Hepatocyte (in vitro differentiated cells): ENCODE measurements around the gene TENM4. TPM values are rescaled to one million over a fixed set of nuclear protein-coding genes. Genes with fewer than 3 reads are reported as not detected.

Source experiments
- DNase-seq: peaks from one replicate; pipeline ENCODE4 v3.0.0-alpha.2; 2016; ENCODE audit warnings: low spot score
- H2AFZ ChIP-seq: fragments of 200-600 bp; sonication (generic); 2 replicates; pipeline ENCODE4 v1.6.0; 2016; ENCODE audit warnings: antibody characterized with exemption, mild to moderate bottlenecking
- H3K27ac ChIP-seq: fragments of 200-600 bp; sonication (generic); 2 replicates; pipeline ENCODE4 v1.5.1; 2016; ENCODE audit warnings: mild to moderate bottlenecking
- H3K27me3 ChIP-seq: fragments of 200-600 bp; sonication (generic); 2 replicates; pipeline ENCODE4 v1.6.1; 2016
- H3K36me3 ChIP-seq: fragments of 200-600 bp; sonication (generic); replicated peaks from 2 replicates; pipeline ENCODE4 v1.5.1; 2016; ENCODE audit warnings: low read depth; ENCODE audit not compliant: insufficient read depth
- H3K4me1 ChIP-seq: fragments of 200-600 bp; sonication (generic); 2 replicates; pipeline ENCODE4 v1.5.1; 2016; ENCODE audit warnings: mild to moderate bottlenecking, moderate library complexity; ENCODE audit not compliant: insufficient read depth
- H3K4me2 ChIP-seq: fragments of 200-600 bp; sonication (generic); 2 replicates; pipeline ENCODE4 v1.6.0; 2016
- H3K4me3 ChIP-seq: fragments of 200-600 bp; sonication (generic); 2 replicates; pipeline ENCODE4 v1.5.1; 2016; ENCODE audit warnings: mild to moderate bottlenecking
- H3K79me2 ChIP-seq: fragments of 200-600 bp; sonication (generic); 2 replicates; pipeline ENCODE4 v1.6.0; 2017; ENCODE audit warnings: mild to moderate bottlenecking
- H3K9me2 ChIP-seq: fragments of 200-600 bp; sonication (generic); replicated peaks from 2 replicates; pipeline ENCODE4 v1.6.0; 2017; ENCODE audit warnings: mild to moderate bottlenecking; ENCODE audit not compliant: insufficient read depth
- H3K9me3 ChIP-seq: fragments of 200-600 bp; sonication (generic); 2 replicates; pipeline ENCODE4 v1.5.1; 2016; ENCODE audit warnings: low read depth, mild to moderate bottlenecking
- H4K20me1 ChIP-seq: fragments of 200-600 bp; sonication (generic); 2 replicates; pipeline ENCODE4 v1.6.0; 2016; ENCODE audit warnings: mild to moderate bottlenecking; ENCODE audit not compliant: insufficient read depth, poor library complexity, severe bottlenecking
- CTCF ChIP-seq: fragments of 200-600 bp; sonication (generic); IDR thresholded peaks from 2 replicates; pipeline ENCODE4 v1.5.1; 2016; ENCODE audit warnings: antibody characterized with exemption, mild to moderate bottlenecking; ENCODE audit not compliant: poor library complexity
- EZH2 ChIP-seq: fragments of 200-600 bp; sonication (generic); IDR thresholded peaks from 2 replicates; pipeline ENCODE4 v1.6.1; 2016; ENCODE audit warnings: antibody characterized with exemption, mild to moderate bottlenecking, borderline replicate concordance
- EZH2phosphoT487 ChIP-seq: fragments of 200-600 bp; sonication (generic); IDR thresholded peaks from one replicate; pipeline ENCODE4 v1.6.1; 2018; ENCODE audit warnings: antibody characterized with exemption, mild to moderate bottlenecking, low read depth, moderate library complexity; ENCODE audit not compliant: unreplicated experiment, severe bottlenecking
- WGBS: methylation state at CpG from one replicate; pipeline ENCODE4 v1.1.6; 2016; ENCODE audit warnings: low lambda C conversion rate; ENCODE audit errors: missing lambda C conversion rate; 5-methylcytosine and 5-hydroxymethylcytosine counted together
- polyA plus RNA-seq: library from polyadenylated mRNA; unstranded; fragments of >200 nt; fragmentation: Nextera tagmentation; extraction: Ambion mirVana; gene quantifications from 2 replicates; pipeline ENCODE4 v1.2.1, GENCODE V29; 2016
- total RNA-seq: library from RNA; depleted of rRNA; stranded (reverse); fragments of >200 nt; gene quantifications from 2 replicates; pipeline ENCODE4 v1.2.3, GENCODE V29; 2014

Gene TENM4
- total and polyA plus RNA-seq, 2 experiments from 2014 or later = 18.4 to 18.7 TPM

GRCh38 chr11:79069504-79069903 is 371.3 kb downstream of the TENM4 start:
- Histone ChIP-seq H3K27ac (no peak overlapping the region), H4K20me1 (no peaks in the 10 kb centered on the region), H3K36me3 (no peaks in the 10 kb centered on the region), H2AFZ (no peak overlapping the region), H3K4me1 (no peaks in the 10 kb centered on the region), H3K4me2 (no peak overlapping the region), H3K79me2 (no peaks in the 10 kb centered on the region), H3K27me3 (no peaks in the 10 kb centered on the region), H3K9me2 (no peaks in the 10 kb centered on the region), H3K4me3 (no peak overlapping the region), H3K9me3 (no peaks in the 10 kb centered on the region)
- 98% methylated on average over 30 of the region's 30 CpGs for WGBS
- no peak for DNase-seq
- TF ChIP-seq EZH2 = no peak
- no peak for TF ChIP-seq CTCF
- no peak for TF ChIP-seq EZH2phosphoT487

GRCh38 chr11:79068356-79068755 is 372.5 kb downstream of the TENM4 start:
- no peaks in the 10 kb centered on the region for H3K4me1 ChIP-seq
- no peak overlapping the region for H2AFZ ChIP-seq
- WGBS = 75% methylated on average over 1 of the region's 1 CpG
- no peaks in the 10 kb centered on the region for H4K20me1 ChIP-seq
- no peaks in the 10 kb centered on the region for H3K27me3 ChIP-seq
- no peak for DNase-seq
- no peak for TF ChIP-seq EZH2phosphoT487
- TF ChIP-seq CTCF = no peak
- no peak for TF ChIP-seq EZH2
- no peak overlapping the region for H3K4me3 ChIP-seq
- H3K4me2 ChIP-seq = no peak overlapping the region
- no peak overlapping the region for H3K27ac ChIP-seq
- H3K9me3 ChIP-seq = no peaks in the 10 kb centered on the region
- H3K79me2 ChIP-seq = no peaks in the 10 kb centered on the region
- H3K9me2 ChIP-seq = no peaks in the 10 kb centered on the region
- no peaks in the 10 kb centered on the region for H3K36me3 ChIP-seq

GRCh38 chr11:79067352-79067679 is 373.5 kb downstream of the TENM4 start:
- Histone ChIP-seq H2AFZ (no peak overlapping the region), H3K36me3 (no peaks in the 10 kb centered on the region), H3K4me3 (no peak overlapping the region), H3K27ac (no peak overlapping the region), H3K79me2 (no peaks in the 10 kb centered on the region), H3K27me3 (no peaks in the 10 kb centered on the region), H4K20me1 (no peaks in the 10 kb centered on the region), H3K4me1 (no peaks in the 10 kb centered on the region), H3K9me2 (no peaks in the 10 kb centered on the region), H3K9me3 (no peaks in the 10 kb centered on the region), H3K4me2 (peak overlapping the region; percentile 38)
- 66% methylated on average over 6 of the region's 6 CpGs for WGBS
- no peak for TF ChIP-seq EZH2
- no peak for TF ChIP-seq EZH2phosphoT487
- TF ChIP-seq CTCF = no peak
- no peak for DNase-seq
